Neural crest cell (in vitro differentiated cells): ENCODE results near the gene KRTAP9-4. TPM values are rescaled to one million over a fixed set of nuclear protein-coding genes. Genes with fewer than 3 reads are reported as not detected.

Experiments used
- DNase-seq: peaks from one replicate; pipeline ENCODE4 v3.0.0; 2021; ENCODE audit warnings: low read depth, mixed read lengths, low spot score
- H3K27ac Mint-ChIP-seq: one replicate; pipeline ENCODE4 v1.8.0; 2021; ENCODE audit warnings: mild to moderate bottlenecking, mixed read lengths; ENCODE audit not compliant: unreplicated experiment
- H3K27me3 Mint-ChIP-seq: 2 replicates; pipeline ENCODE4 v1.8.0; 2021; ENCODE audit warnings: low read depth, mild to moderate bottlenecking, mixed read lengths
- H3K36me3 Mint-ChIP-seq: 2 replicates; pipeline ENCODE4 v1.8.0; 2021; ENCODE audit warnings: low read depth, mild to moderate bottlenecking, mixed read lengths
- H3K4me1 Mint-ChIP-seq: 2 replicates; pipeline ENCODE4 v1.8.0; 2021; ENCODE audit warnings: mixed read lengths
- H3K4me3 Mint-ChIP-seq: one replicate; pipeline ENCODE4 v1.8.0; 2021; ENCODE audit warnings: mild to moderate bottlenecking, mixed read lengths
- H3K9me3 Mint-ChIP-seq: 2 replicates; pipeline ENCODE4 v1.8.0; 2021; ENCODE audit warnings: mixed read lengths
- CTCF ChIP-seq: fragments of 200-600 bp; sonication (generic); conservative IDR thresholded peaks from 2 replicates; pipeline ENCODE4 v1.5.0; 2021; ENCODE audit warnings: antibody characterized with exemption, mild to moderate bottlenecking
- total RNA-seq: library from RNA; stranded (reverse); gene quantifications from 2 replicates; pipeline ENCODE4 v1.2.1, GENCODE V29; 2021

KRTAP9-4 gene
- total RNA-seq, 1 donor from 2014 or later, result not detected

- H3K4me1 Mint-ChIP-seq, result no peaks in the 10 kb centered on the region
- peaks cover 8% of the 10 kb centered on the region for H3K9me3 Mint-ChIP-seq
- TF ChIP-seq CTCF, result no peak
- peaks cover 4% of the 10 kb centered on the region for H3K27me3 Mint-ChIP-seq
- H3K27ac Mint-ChIP-seq, result no peak overlapping the region
- DNase-seq, result no peak
- no peaks in the 10 kb centered on the region for H3K36me3 Mint-ChIP-seq
- no peak overlapping the region for H3K4me3 Mint-ChIP-seq
These were observed 49.1 kb downstream of the KRTAP9-4 start for GRCh38 chr17:41298458-41299135.

Other genes starting within 250 kb of the KRTAP9-4 start
- not detected in 2 replicates for gene KRTAP3-2, start 249.8 kb upstream of the KRTAP9-4 start, total RNA-seq
- not detected in 2 replicates for gene KRTAP3-1, start 240.6 kb upstream of the KRTAP9-4 start, total RNA-seq
- gene KRTAP1-5, start 222.5 kb upstream of the KRTAP9-4 start, total RNA-seq, result not detected in 2 replicates
- gene KRTAP1-4, start 219.5 kb upstream of the KRTAP9-4 start, total RNA-seq, result not detected in 2 replicates
- not detected in 2 replicates for gene KRTAP1-3, start 214.8 kb upstream of the KRTAP9-4 start, total RNA-seq
- not detected in 2 replicates for gene KRTAP1-1, start 208.2 kb upstream of the KRTAP9-4 start, total RNA-seq
- gene KRTAP2-1, start 202.4 kb upstream of the KRTAP9-4 start, total RNA-seq, result not detected in 2 replicates
- not detected in 2 replicates for gene KRTAP2-2, start 194.5 kb upstream of the KRTAP9-4 start, total RNA-seq
- gene KRTAP2-3, start 189.6 kb upstream of the KRTAP9-4 start, total RNA-seq, result not detected in 2 replicates
- gene KRTAP2-4, start 183.8 kb upstream of the KRTAP9-4 start, total RNA-seq, result not detected in 2 replicates
- gene KRTAP4-7, start 165.5 kb upstream of the KRTAP9-4 start, total RNA-seq, result not detected in 2 replicates
- not detected in 2 replicates for gene KRTAP4-8, start 151.5 kb upstream of the KRTAP9-4 start, total RNA-seq
- not detected in 2 replicates for gene KRTAP4-16, start 147.5 kb upstream of the KRTAP9-4 start, total RNA-seq
- not detected in 2 replicates for gene KRTAP4-9, start 144.3 kb upstream of the KRTAP9-4 start, total RNA-seq
- not detected in 2 replicates for gene KRTAP4-11, start 131.3 kb upstream of the KRTAP9-4 start, total RNA-seq
- gene KRTAP4-12, start 125.5 kb upstream of the KRTAP9-4 start, total RNA-seq, result not detected in 2 replicates
- gene KRTAP4-6, start 109.1 kb upstream of the KRTAP9-4 start, total RNA-seq, result not detected in 2 replicates
- gene KRTAP4-5, start 99.9 kb upstream of the KRTAP9-4 start, total RNA-seq, result not detected in 2 replicates
- not detected in 2 replicates for gene KRTAP4-4, start 88.9 kb upstream of the KRTAP9-4 start, total RNA-seq
- gene KRTAP4-3, start 81.5 kb upstream of the KRTAP9-4 start, total RNA-seq, result not detected in 2 replicates
- not detected in 2 replicates for gene KRTAP4-2, start 71.5 kb upstream of the KRTAP9-4 start, total RNA-seq
- gene KRTAP4-1, start 64.8 kb upstream of the KRTAP9-4 start, total RNA-seq, result not detected in 2 replicates
- gene KRTAP9-1, start 59.8 kb upstream of the KRTAP9-4 start, total RNA-seq, result not detected in 2 replicates
- gene KRTAP9-2, start 23.0 kb upstream of the KRTAP9-4 start, total RNA-seq, result not detected in 2 replicates
- gene KRTAP9-3, start 17.2 kb upstream of the KRTAP9-4 start, total RNA-seq, result not detected in 2 replicates
- gene KRTAP9-8, start 11.7 kb upstream of the KRTAP9-4 start, total RNA-seq, result not detected in 2 replicates
- gene KRTAP9-9, start 5.7 kb downstream of the KRTAP9-4 start, total RNA-seq, result not detected in 2 replicates
- gene KRTAP9-6, start 15.7 kb downstream of the KRTAP9-4 start, total RNA-seq, result not detected in 2 replicates
- not detected in 2 replicates for gene KRTAP9-7, start 26.0 kb downstream of the KRTAP9-4 start, total RNA-seq
- gene KRTAP29-1, start 53.2 kb downstream of the KRTAP9-4 start, total RNA-seq, result not detected in 2 replicates
- not detected in 2 replicates for gene KRTAP16-1, start 59.6 kb downstream of the KRTAP9-4 start, total RNA-seq
- not detected in 2 replicates for gene KRTAP17-1, start 66.0 kb downstream of the KRTAP9-4 start, total RNA-seq
- gene KRT33A, start 101.1 kb downstream of the KRTAP9-4 start, total RNA-seq, result not detected in 2 replicates
- gene KRT33B, start 120.1 kb downstream of the KRTAP9-4 start, total RNA-seq, result not detected in 2 replicates
- gene KRT34, start 132.6 kb downstream of the KRTAP9-4 start, total RNA-seq, result not detected in 2 replicates
- not detected in 2 replicates for gene KRT31, start 147.9 kb downstream of the KRTAP9-4 start, total RNA-seq
- gene KRT37, start 174.9 kb downstream of the KRTAP9-4 start, total RNA-seq, result not detected in 2 replicates
- gene KRT38, start 191.3 kb downstream of the KRTAP9-4 start, total RNA-seq, result not detected in 2 replicates
- gene KRT32, start 217.7 kb downstream of the KRTAP9-4 start, total RNA-seq, result not detected in 2 replicates
- gene KRT35, start 231.5 kb downstream of the KRTAP9-4 start, total RNA-seq, result not detected in 2 replicates
- gene KRT36, start 240.2 kb downstream of the KRTAP9-4 start, total RNA-seq, result not detected in 2 replicates